ENCODE measurements around the gene SLC6A3. TPM values are rescaled to one million over a fixed set of nuclear protein-coding genes. Genes with fewer than 3 reads are reported as not detected.

SLC6A3 gene
- total RNA-seq, 1 donor from 2014 or later, result 0.16 TPM

GRCh38 chr5:1483856-1484729, 38.9 kb upstream of the SLC6A3 start:
- no peaks in the 10 kb centered on the region for H3K36me3 Mint-ChIP-seq (ENCODE audit: low read depth)
- no peak overlapping the region for H3K4me3 Mint-ChIP-seq
- no peaks in the 10 kb centered on the region for H3K9me3 Mint-ChIP-seq
- no peaks in the 10 kb centered on the region for H3K27me3 Mint-ChIP-seq (ENCODE audit: low read depth)
- no peak overlapping the region for H3K27ac Mint-ChIP-seq (ENCODE audit: unreplicated experiment)
- no peak for TF ChIP-seq CTCF (conservative IDR thresholded peaks at IDR 0.05)
- H3K4me1 Mint-ChIP-seq, result no peaks in the 10 kb centered on the region
- no peak for DNase-seq (ENCODE audit: low read depth, low spot score)

GRCh38 chr5:1483064-1483463, 37.8 kb upstream of the SLC6A3 start:
- no peaks in the 10 kb centered on the region for H3K27me3 Mint-ChIP-seq (ENCODE audit: low read depth)
- no peaks in the 10 kb centered on the region for H3K4me1 Mint-ChIP-seq
- H3K36me3 Mint-ChIP-seq (ENCODE audit: low read depth), result no peaks in the 10 kb centered on the region
- H3K9me3 Mint-ChIP-seq, result no peaks in the 10 kb centered on the region
- DNase-seq (ENCODE audit: low read depth, low spot score), result no peak
- peak overlapping the region; percentile 50 for H3K27ac Mint-ChIP-seq (ENCODE audit: unreplicated experiment)
- H3K4me3 Mint-ChIP-seq, result no peak overlapping the region
- TF ChIP-seq CTCF (conservative IDR thresholded peaks at IDR 0.05), result no peak

GRCh38 chr5:1481959-1482331, 36.7 kb upstream of the SLC6A3 start:
- no peak for TF ChIP-seq CTCF (conservative IDR thresholded peaks at IDR 0.05)
- Mint-ChIP-seq H3K9me3 (no peaks in the 10 kb centered on the region), H3K4me1 (no peaks in the 10 kb centered on the region), H3K27me3 (ENCODE audit: low read depth) (no peaks in the 10 kb centered on the region), H3K4me3 (no peak overlapping the region), H3K27ac (ENCODE audit: unreplicated experiment) (no peak overlapping the region), H3K36me3 (ENCODE audit: low read depth) (no peaks in the 10 kb centered on the region)
- no peak for DNase-seq (ENCODE audit: low read depth, low spot score)

- H3K4me1 Mint-ChIP-seq, result no peaks in the 10 kb centered on the region
- TF ChIP-seq CTCF (conservative IDR thresholded peaks at IDR 0.05), result no peak
- H3K27me3 Mint-ChIP-seq (ENCODE audit: low read depth), result no peaks in the 10 kb centered on the region
- DNase-seq (ENCODE audit: low read depth, low spot score), result no peak
- no peaks in the 10 kb centered on the region for H3K9me3 Mint-ChIP-seq
- H3K36me3 Mint-ChIP-seq (ENCODE audit: low read depth), result no peaks in the 10 kb centered on the region
- H3K27ac Mint-ChIP-seq (ENCODE audit: unreplicated experiment), result no peak overlapping the region
- no peak overlapping the region for H3K4me3 Mint-ChIP-seq
Measured at GRCh38 chr5:1481266-1481958, 36.2 kb upstream of the SLC6A3 start.

- no peaks in the 10 kb centered on the region for H3K9me3 Mint-ChIP-seq
- H3K4me3 Mint-ChIP-seq, result no peak overlapping the region
- no peaks in the 10 kb centered on the region for H3K4me1 Mint-ChIP-seq
- no peaks in the 10 kb centered on the region for H3K27me3 Mint-ChIP-seq (ENCODE audit: low read depth)
- no peak for TF ChIP-seq CTCF (conservative IDR thresholded peaks at IDR 0.05)
- no peaks in the 10 kb centered on the region for H3K36me3 Mint-ChIP-seq (ENCODE audit: low read depth)
- no peak for DNase-seq (ENCODE audit: low read depth, low spot score)
- peak overlapping the region; percentile 75 for H3K27ac Mint-ChIP-seq (ENCODE audit: unreplicated experiment)
Measured at GRCh38 chr5:1480806-1481205, 35.6 kb upstream of the SLC6A3 start.
